ENCODE data around the gene ACO2. TPM values are rescaled to one million over a fixed set of nuclear protein-coding genes. Genes with fewer than 3 reads are reported as not detected.

The ACO2 gene
- total RNA-seq, 4 donors from 2014 or later = 78.7 to 218 (median 90.0) TPM

DNA sequence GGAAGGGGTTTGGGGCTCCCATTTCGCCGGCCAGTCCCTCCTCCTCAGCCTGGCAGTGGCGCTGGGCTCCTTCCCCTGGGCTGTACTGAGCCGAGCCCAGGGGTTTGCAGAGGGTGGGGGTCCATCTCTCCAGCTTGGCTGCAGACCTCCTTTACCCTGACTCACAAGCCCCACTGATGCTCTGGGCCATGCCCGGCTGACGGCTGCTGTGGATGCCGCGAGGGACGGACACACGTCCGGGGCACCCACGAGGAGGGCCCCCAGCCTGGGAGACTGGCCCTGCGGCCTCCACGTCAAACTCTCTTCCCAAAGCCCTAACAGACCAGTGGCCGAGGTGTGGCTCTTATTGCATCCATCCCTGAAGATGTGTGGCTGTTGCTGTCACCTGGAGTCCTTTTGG is 106.6 kb downstream of the ACO2 start:
- TF ChIP-seq CTCF (IDR thresholded peaks at IDR 0.05; ENCODE audit: low read depth) = no peak

DNA sequence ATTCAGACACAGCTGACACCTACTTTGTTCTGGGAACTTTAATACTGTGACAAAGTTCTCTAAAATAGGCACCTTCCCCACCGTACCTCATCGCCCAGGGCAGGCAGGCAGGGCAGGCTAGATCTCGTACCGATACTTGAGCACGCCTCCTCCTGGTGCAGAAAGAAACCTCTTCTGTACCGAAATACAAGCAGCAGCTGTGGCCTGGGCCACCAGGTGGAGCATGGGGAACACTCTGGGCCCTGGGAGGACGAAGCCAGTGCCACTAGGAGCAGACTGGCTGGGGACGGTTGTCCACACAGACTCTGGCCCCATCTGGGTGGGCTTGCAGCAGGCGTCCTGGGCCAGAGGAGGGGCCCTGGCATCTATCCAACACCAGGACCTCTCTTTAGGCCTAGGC is 108.0 kb downstream of the ACO2 start:
- TF ChIP-seq CTCF (IDR thresholded peaks at IDR 0.05; ENCODE audit: low read depth) = no peak

DNA sequence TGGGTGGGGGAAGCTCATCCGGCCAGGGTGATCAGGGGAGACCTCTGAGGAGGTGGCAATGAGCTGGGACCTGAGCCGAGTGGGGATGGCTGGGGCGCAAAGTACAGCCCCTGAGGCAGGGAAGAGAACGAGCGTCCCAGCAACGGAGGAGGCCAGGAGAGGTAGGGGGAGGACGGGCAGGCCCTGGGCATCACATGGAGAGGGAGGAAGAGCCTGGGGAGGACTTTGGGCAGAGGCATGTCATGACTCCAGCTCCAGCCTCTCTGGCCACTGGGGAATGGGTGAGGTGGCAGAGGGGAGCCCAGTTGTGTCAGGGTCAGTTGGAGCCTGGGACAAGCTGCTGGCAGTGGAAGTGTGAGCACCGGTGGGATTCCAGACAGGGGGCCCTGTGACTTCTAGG is 109.2 kb downstream of the ACO2 start:
- TF ChIP-seq CTCF (IDR thresholded peaks at IDR 0.05; ENCODE audit: low read depth) = no peak

Other genes starting within 250 kb of the ACO2 start
- 1 to 10 TPM in 2 of 4 donors, under 1 TPM in 1, not detected in 1; 0.85 to 3.4 (median 2.0) TPM for gene CHADL, start 228.2 kb upstream of the ACO2 start, total RNA-seq
- gene RANGAP1, start 182.9 kb upstream of the ACO2 start, total RNA-seq = 10 to 100 TPM; 21.0 to 32.8 (median 28.4) TPM
- gene ZC3H7B, start 167.6 kb upstream of the ACO2 start, total RNA-seq = 10 to 100 TPM; 14.4 to 52.6 (median 21.1) TPM
- gene TEF, start 87.2 kb upstream of the ACO2 start, total RNA-seq = 10 to 100 TPM; 12.1 to 30.1 (median 18.5) TPM
- gene TOB2, start 22.3 kb upstream of the ACO2 start, total RNA-seq = 10 to 100 TPM; 35.5 to 80.6 (median 43.9) TPM
- gene PHF5A, start 425 bp upstream of the ACO2 start, total RNA-seq = 10 to 100 TPM; 17.3 to 48.4 (median 34.6) TPM
- gene POLR3H, start 75.4 kb downstream of the ACO2 start, total RNA-seq = 10 to 100 TPM; 10.2 to 30.3 (median 19.9) TPM
- under 1 TPM in 2 of 4 donors, not detected in 2; 0.22 to 0.51 TPM for gene CSDC2, start 91.9 kb downstream of the ACO2 start, total RNA-seq
- 100 to 1,000 TPM in 1 of 4 donors, 10 to 100 TPM in 3; 38.6 to 182 (median 81.7) TPM for gene PMM1, start 120.7 kb downstream of the ACO2 start, total RNA-seq
- gene DESI1, start 151.9 kb downstream of the ACO2 start, total RNA-seq = 10 to 100 TPM in 3 of 4 donors, 1 to 10 TPM in 1; 9.2 to 29.0 (median 17.8) TPM
- 100 to 1,000 TPM; 151 to 186 (median 169) TPM for gene XRCC6, start 152.2 kb downstream of the ACO2 start, total RNA-seq
- 100 to 1,000 TPM in 1 of 4 donors, 10 to 100 TPM in 3; 65.2 to 106 (median 88.6) TPM for gene SNU13, start 219.8 kb downstream of the ACO2 start, total RNA-seq
- gene MEI1, start 230.4 kb downstream of the ACO2 start, total RNA-seq = 10 to 100 TPM in 2 of 4 donors, 1 to 10 TPM in 1, under 1 TPM in 1; 0.16 to 13.6 (median 6.3) TPM

Data from subcutaneous adipose tissue (tissue), 4 donors.